SIG-M5 treated with dmso at 0.1 percent for 504 hours (cell line): ENCODE data around the gene BCL6B.
"Not testable (repeated sequence)": the region's sequence is repeated elsewhere in the genome, so short reads cannot be mapped to it uniquely, and the experiment has no call there.

Source experiments
- DNase-seq: peaks from one replicate; lab custom pipeline; 2025; ENCODE audit not compliant: unreplicated experiment; lab: John Stamatoyannopoulos, UW

Gene BCL6B

DNA sequence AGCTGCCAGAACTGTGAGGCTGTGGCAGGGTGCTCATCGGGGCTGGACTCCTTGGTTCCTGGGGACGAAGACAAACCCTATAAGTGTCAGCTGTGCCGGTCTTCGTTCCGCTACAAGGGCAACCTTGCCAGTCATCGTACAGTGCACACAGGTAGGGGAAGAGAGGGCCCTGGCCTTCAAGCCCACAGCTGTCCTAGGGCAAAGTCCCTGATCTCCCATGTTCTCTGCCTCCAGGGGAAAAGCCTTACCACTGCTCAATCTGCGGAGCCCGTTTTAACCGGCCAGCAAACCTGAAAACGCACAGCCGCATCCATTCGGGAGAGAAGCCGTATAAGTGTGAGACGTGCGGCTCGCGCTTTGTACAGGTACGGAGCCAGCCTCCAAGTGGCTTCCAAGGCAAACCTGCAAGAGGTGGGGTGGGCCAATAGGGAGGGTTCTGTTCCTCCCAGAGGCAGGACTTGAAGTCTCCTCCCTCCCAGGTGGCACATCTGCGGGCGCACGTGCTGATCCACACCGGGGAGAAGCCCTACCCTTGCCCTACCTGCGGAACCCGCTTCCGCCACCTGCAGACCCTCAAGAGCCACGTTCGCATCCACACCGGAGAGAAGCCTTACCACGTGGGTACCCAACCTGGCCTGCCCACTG is 3.7 kb downstream of the BCL6B start:
- no peak for DNase-seq

DNA sequence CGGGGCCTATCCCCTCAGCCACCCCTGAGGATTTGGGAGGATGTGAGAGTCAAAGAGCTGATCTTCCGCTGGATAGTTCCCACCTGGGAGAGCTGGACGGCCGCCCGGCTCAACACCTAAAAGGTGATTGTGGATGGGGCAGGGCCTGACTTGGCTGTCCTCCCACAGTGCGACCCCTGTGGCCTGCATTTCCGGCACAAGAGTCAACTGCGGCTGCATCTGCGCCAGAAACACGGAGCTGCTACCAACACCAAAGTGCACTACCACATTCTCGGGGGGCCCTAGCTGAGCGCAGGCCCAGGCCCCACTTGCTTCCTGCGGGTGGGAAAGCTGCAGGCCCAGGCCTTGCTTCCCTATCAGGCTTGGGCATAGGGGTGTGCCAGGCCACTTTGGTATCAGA is 4.5 kb downstream of the BCL6B start:
- no peak for DNase-seq

GRCh38 chr17:7029096-7029495 is 6.2 kb downstream of the BCL6B start:
- DNase-seq, result no peak

DNA sequence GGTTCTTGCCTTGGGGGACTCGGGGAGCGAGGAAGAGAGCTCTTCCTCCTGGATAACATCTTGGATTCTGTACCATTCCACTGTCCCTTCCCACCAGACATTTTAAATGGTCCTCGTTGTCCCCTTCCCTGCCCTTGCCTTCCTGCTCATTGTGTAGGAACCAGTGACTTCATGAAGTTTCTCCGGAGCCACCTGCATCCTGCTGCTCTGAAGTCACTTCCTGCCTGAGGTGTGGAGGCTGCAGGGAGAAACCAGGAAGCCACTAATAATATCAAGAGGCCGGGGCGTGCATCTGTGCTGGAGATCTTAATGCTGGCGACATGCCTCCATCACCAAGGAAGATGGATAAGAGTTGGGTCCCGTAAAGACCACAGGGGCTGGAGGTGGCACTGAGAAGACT is 6.8 kb downstream of the BCL6B start:
- no peak for DNase-seq

GRCh38 chr17:7034955-7035590 is 12.2 kb downstream of the BCL6B start:
- peak; percentile 44 for DNase-seq

DNA sequence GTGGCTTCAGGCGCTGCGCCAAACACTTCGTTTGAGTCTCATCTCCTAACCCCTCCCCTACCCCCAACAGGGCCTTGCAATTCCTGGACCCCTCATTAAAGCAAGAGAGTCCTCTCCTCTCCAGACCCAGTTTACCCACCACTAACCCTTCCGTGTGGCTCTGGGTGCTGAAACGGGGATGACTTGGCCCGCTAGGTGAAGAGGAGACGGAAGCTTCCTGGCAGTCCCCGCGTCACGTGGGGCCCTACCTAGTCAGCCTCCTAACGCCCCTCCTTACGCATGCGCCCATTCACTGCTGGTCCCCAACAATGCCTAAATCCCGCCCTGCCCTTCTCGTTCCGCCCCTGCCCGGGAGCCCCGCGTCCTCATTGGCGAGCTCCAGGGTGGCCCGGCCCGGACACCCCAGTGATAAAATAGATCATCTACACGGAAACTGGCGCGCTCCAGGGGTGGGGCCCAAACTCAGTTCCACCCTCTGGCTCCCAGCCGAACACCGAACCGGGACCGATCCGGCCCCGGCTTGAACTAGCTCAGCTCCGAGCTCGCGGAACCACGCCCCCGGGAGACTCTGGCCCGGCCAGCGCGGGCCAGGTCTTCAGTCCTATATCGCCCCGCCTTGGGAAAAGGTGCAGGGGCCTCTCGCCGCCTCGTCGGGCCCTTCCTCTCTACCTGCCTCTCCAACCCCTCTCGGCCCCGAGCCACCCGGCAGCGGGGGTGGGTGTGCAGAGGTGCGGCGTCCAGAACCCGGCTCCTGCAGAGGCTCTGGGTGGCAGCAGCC is 12.9 kb downstream of the BCL6B start, which contains the start of gene SLC16A13:
Gene SLC16A13 (plus strand): TSS at position 425 of the 778 bp plus-strand sequence. CDS start 368 bp downstream, outside the sequence.
- peak; percentile 97 for DNase-seq

DNA sequence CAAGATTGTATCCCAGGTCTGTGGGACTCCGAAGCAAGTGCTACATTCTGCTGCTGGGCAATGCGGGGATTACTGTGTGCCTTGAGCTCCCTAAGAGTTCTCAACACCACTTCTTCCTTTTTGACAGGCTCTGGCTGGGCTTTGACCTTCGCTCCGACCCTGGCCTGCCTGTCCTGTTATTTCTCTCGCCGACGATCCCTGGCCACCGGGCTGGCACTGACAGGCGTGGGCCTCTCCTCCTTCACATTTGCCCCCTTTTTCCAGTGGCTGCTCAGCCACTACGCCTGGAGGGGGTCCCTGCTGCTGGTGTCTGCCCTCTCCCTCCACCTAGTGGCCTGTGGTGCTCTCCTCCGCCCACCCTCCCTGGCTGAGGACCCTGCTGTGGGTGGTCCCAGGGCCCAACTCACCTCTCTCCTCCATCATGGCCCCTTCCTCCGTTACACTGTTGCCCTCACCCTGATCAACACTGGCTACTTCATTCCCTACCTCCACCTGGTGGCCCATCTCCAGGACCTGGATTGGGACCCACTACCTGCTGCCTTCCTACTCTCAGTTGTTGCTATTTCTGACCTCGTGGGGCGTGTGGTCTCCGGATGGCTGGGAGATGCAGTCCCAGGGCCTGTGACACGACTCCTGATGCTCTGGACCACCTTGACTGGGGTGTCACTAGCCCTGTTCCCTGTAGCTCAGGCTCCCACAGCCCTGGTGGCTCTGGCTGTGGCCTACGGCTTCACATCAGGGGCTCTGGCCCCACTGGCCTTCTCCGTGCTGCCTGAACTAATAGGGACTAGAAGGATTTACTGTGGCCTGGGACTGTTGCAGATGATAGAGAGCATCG is 15.4 kb downstream of the BCL6B start:
- DNase-seq, result no peak

DNA sequence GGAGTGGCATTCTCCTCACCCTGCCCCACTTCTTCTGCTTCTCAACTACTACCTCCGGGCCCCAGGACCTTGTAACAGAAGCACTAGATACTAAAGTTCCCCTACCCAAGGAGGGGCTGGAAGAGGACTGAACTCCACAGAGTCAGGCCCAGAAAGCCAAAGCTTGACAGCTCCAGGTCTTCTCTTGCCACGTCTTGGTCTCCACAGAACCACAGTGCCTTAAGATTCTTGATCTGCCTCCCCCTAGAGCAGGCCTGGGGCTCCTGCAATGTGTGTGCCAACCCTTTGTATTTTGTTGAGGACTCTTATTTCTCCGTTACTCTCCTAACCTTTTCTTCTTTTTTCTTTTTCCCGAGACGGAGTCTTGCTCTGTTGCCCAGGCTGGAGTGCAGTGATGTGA is 17.0 kb downstream of the BCL6B start:
- no peak for DNase-seq

DNA sequence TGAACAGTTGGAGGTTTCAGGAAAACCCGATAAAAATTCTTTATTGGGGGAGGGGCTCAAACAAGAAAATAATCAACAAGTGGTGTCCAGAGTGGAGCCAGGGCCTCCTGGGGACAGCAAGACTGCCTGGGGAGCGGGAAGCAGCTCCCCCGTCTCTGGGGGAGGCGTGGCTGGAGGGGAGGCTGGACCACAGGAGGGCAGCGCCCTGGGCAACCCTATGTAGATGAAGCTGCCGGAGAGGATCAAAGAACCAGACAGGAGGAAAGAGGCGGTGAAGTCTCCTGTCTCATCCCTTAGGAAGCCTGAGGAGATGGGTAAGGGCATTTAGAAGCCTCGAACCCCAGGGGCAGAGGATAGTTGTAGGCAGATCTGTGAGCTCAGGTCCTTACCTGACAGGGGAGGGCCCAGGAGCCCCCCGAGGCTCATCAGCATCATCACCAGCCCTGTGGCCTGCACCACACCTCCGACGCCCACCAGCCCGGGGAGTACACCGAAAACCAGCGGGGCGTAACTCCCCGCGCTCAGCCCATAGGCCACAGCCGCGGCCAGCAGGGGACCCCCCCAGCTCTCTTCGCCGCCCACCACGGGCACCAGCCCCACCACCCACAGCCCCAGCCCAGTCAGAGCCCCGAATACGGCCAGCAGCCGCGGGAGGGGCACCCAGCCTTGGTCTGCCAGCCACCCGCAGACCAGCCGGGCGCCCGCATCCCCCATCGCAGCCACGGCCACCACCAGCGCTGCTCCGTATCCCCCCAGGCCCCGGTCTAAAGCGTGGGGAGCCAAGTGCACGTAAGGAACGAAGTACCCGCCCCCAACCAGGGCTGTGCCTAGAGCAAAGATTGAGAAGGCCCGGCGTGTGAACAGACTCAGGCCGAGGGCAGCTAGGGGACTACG is 19.0 kb downstream of the BCL6B start:
- DNase-seq, result no peak

- no peak for DNase-seq
Measured at GRCh38 chr17:7042501-7043181, 19.8 kb downstream of the BCL6B start.

GRCh38 chr17:7043182-7043496 is 20.3 kb downstream of the BCL6B start:
- DNase-seq, result no peak

DNA sequence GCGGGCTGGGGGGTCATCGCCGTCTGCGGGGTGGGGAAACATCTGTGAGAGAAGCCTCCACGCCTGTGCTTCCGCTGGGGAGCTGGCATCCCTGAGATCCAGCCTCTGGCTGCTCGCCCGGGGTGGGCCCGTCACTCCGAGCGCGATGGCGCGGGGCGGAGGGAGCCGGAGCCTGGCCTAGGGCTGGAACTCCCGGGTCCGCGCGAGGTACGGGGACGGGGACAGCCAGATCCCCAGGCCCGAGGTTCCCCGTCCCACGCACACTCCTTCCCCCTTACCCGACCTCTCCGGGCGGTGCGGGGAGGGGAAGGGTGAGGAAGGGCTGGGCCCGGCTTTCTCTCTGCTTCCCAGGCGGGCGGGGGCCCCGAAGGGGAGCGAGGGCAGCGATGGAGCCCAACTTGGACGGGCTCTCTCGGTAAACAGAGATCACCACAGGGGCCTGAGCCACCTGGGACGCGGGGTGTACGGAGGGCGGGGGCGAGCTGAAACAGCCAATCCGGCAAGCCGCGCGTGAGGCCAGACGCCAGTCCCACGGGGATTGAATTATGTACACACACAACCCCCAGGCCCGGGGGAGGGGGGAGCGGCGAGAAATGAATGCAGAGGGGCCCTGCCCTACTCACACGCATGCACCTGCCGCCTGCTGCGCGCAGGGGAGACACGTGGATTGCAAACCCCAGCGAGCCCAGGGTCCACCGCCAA is 20.8 kb downstream of the BCL6B start, which contains the start of gene SLC16A11:
Gene SLC16A11 (minus strand): TSS at position 596 of the 702 bp plus-strand sequence. CDS start 579 bp downstream, at position 17.
- no peak for DNase-seq

GRCh38 chr17:7045492-7046126 is 22.8 kb downstream of the BCL6B start:
- DNase-seq, result peak; percentile 61

DNA sequence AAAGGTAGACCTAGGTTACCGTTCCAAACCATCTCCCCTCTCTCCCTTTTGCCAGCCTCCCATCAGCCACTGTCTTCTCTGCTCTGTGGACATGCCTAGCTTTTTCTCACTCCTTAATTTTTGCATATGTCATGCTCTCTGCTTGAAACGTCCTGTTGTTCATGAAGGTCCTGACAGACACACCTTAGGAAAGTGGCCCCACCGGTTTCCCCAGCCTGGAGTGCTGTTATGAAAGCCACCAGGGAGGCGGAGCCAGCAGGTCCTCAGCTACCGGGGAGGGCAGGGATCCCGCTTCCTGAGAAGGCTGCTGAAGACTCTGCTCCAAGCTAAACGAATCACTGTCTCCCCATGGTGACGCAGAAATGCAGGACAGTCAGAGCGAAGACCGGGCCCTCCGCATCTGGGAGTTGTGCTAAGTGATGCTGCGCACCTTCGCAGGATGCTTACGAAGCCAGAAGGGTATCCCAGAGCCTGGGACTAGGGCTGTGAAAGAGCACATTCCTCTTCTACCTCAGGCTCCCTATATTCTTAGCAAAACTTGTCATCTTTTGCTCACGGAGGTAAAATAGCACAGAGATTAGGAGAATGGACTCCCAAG is 23.4 kb downstream of the BCL6B start:
- DNase-seq, result peak; percentile 18

- DNase-seq, result peak; percentile 32
Measured at GRCh38 chr17:7046725-7047397, 24.0 kb downstream of the BCL6B start.

GRCh38 chr17:7047566-7047965 is 24.7 kb downstream of the BCL6B start:
- no peak for DNase-seq

GRCh38 chr17:7048968-7049367 is 26.1 kb downstream of the BCL6B start:
- DNase-seq, result no peak

- DNase-seq, result not testable (repeated sequence)
Measured at GRCh38 chr17:7050583-7050982, 27.7 kb downstream of the BCL6B start.
